Hematopoietic multipotent progenitor cell treated with erythropoietin and hydrocortisone succinate and interleukin-3 and kit ligand, for 17 days (in vitro differentiated cells): ENCODE results near the gene RAD9A.

Experiments used
- DNase-seq: peaks from one replicate; pipeline ENCODE4 v3.0.0-alpha.2; 2015; ENCODE audit warnings: low spot score

RAD9A gene

GRCh38 chr11:67428052-67429001 lies 36.5 kb downstream of the RAD9A start, which contains the start of gene RPS6KB2:
Gene RPS6KB2 (plus strand): TSS chr11:67428494. CDS start chr11:67428546, 52 bp downstream.
- DNase-seq = peak; percentile 99

- DNase-seq = peak; percentile 37
Observed at GRCh38 chr11:67429038-67429668, 37.4 kb downstream of the RAD9A start.

DNA sequence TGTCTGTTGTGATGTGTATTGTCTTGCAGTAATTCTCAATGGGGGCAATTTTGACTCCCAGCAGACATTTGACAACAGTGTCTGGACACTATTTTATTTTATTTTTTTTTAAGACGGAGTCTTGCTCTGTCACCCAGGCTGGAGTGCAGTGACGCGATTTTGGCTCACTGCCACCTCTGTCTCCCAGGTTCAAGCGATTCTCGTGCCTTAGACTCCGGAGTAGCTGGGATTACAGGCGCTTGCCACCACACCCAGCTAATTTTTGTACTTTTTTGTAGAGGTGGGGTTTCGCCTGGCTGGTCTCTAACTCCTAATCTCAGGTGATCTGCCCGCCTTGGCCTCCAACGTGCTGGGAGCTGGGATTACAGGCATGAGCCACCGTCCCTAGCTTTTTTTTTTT lies 37.9 kb downstream of the RAD9A start:
- DNase-seq = no peak

DNA sequence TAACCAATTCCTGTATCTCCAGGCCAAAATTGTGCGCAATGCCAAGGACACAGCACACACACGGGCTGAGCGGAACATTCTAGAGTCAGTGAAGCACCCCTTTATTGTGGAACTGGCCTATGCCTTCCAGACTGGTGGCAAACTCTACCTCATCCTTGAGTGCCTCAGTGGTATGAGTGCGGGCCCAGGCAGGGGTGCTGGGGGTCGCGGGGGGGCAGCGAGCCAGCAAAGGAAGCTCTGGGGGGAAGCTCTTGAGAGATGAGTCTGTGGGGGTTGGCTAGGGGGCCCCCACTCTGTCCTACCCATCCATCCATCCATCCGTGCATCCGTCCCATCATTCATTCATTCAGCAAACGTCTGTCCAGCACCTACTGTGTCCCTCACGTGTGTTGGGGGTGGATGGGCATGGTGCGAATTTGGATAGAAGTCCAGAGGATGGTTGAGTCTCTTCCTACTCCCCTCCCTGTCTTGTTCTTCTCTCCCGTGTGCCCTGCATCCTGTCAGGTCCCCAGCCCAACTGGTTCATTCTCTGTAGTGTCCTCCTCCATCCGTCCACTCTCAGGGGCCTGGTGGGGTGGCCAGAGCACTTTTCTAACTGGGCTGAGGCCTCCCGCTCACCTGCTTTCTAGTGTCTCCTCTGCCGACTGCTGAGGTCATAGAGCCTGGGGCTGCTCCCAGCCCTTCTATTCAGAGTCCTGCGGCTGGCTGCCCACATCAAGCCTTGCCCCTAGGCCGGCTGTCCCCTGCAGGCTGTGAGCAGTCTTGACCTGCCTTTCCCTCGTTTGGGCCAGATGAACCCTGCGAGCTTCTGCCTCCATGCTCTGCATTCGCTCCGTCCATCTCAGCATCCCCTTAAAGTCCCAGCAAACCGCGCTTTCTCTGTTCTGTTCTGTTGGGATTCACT lies 39.8 kb downstream of the RAD9A start:
- no peak for DNase-seq

- no peak for DNase-seq
Observed at GRCh38 chr11:67432655-67433349, 41.0 kb downstream of the RAD9A start.

DNA sequence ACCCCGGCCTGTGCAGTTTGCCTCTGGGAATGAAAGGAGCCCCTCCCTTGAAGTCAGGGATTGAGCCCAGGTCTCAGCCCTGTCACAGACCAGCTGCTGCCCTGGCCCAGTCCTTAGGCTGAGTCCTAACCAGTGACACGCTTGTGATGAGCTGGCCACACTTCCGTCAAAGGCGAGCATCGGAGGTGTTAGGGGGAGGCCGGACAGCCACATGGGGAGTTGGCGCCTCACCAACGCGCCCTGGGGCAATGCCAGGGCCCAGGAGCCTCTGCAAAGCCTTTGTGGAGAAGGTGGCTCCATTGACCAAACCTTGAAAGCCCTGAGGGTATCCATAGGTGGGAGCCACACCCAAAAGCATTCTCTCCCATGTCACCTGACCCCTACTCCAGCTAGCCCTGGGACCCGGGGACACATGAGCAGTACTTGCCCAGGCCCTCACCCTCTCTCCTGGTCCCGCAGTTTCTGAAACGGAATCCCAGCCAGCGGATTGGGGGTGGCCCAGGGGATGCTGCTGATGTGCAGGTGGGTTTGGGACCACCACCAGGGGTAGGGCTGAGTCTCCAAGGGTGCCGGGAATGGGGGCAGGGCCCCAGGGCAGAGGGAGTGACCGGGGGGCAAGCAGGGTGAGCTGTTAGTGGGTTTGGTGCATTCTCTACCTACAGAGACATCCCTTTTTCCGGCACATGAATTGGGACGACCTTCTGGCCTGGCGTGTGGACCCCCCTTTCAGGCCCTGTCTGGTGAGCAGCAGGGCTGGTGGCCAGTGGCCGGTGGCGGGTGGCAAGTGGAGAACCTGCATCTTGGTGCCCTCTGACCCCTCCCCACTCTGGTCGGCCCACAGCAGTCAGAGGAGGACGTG lies 42.0 kb downstream of the RAD9A start:
- no peak for DNase-seq

DNA sequence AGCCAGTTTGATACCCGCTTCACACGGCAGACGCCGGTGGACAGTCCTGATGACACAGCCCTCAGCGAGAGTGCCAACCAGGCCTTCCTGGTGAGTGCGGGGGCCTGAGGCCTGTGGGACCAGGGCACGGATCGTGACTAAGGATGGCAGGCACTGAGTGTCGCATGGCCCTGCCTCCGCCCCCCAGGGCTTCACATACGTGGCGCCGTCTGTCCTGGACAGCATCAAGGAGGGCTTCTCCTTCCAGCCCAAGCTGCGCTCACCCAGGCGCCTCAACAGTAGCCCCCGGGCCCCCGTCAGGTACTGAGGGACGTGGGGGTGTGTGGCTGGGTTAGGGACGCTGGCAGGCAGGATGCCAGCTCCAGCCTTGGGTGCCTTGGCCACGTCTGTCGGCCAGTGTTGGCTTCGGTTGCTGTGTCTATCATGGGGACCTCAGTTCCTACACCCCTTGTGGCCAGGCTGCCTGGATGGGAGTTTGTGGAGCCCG lies 42.7 kb downstream of the RAD9A start:
- DNase-seq = no peak

GRCh38 chr11:67435031-67435726 lies 43.4 kb downstream of the RAD9A start:
- DNase-seq = no peak

DNA sequence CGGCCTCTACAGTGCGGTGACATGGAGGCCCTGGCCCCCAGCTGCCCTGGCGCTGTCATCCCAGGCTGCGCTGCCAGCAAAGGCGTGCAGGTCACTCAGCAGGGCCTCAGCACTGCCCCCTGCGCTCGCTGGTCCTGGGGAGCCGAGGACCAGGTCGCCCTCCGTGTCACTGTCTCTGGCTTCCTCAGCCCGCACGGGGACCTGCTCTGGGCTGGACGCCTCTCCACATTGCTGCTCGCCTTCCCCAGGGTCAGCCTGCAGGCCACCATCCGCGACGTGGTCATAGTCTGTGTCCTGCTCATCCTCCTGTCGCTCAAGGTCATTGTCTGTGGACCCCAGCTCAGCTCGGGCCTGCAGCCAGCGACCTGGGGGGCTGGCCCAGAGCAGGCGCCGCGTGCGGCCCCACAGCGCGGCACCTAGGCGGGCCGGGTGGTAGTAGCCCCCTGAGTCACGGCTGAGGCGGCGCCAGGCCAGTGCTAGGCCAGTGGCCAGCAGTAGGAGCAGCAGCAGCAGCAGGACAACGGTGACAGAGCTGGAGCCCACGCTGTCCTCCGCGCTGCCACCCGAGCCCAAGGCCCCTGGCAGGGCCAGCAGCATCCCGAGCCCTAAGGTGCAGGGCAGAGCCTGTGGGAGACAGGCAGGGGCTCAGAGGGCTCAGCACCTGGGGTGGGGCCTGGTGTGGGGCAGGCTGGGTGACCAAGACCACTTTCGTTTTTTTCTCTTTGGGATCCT lies 44.1 kb downstream of the RAD9A start:
- DNase-seq = no peak

GRCh38 chr11:67436459-67437081 lies 44.8 kb downstream of the RAD9A start:
- no peak for DNase-seq

DNA sequence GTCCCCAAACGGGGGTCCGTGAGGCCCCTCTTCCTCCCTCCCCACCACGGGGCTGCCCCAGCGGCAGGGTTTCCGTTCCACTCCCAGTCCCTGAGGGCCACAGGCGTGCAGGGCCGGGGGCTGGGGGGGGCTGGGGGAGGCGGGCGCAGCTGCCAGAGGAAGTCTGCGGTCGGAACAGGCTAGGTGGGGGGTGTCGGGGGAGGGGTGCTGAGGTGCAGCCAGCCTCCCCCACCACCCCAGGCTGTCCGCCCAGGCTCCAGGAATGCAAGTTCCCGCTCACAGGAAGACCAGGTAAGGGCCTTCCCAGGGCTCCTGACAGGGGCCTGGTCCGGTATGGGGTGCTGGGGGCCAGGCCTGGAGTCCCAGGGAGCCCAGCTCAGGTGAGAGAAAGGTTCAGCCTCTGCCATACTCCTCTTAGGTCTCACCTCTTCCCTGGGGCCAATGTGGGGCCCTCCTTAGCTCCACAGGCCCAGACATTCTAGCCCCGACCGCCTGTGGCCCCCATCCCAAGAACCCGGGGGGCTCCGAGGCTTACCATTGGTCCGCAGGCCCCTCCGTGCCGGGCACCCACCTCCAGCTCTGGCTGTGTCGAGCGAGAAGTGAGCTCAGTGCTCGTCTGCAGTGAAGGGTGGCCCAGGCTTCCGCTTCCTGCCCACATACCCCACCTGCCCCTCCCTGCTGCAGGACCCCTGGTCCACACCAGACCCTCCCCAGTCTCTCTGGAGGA lies 45.5 kb downstream of the RAD9A start, which contains the start of gene PTPRCAP:
TSS of gene PTPRCAP (minus strand) at position 601 of the 727 bp plus-strand sequence. CDS start at position 538, 63 bp downstream.
- DNase-seq = no peak

GRCh38 chr11:67437809-67438157 lies 46.0 kb downstream of the RAD9A start:
- DNase-seq = no peak

DNA sequence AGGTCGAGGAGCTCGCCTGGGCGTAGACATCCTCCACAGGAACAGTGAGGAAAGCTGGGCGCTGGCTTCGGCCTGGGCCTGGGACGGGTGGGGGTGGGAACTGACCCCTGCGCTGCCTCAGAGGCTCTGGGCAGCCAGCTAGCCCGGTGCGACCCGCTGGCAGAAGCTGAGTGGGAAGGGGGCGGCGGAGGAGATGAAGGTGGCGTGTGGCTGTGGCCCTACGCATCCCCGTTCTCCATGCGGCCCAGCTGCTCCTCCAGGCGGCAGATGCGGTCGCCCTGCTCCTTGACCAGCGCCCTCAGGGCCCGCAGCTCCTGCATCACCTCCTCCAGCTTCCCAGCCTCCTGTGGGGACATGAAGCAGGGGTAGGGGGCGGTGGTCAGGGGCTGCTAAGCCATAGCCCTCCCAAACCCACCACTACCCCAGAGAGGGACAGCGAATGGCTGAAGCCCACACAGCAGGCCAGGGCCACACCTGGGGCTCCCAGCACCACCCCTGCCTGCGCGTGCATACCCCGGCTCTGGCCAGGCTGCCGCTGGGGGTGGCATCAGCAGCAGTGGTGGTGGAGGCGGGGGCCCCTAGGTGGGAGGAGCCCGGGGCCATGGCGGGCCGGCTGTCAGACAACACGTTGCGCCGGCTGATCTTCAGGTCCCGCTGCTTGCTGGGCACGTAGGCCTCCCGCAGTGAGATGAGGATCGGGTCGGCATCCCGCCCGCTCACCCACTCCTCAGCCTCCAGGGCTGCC lies 46.5 kb downstream of the RAD9A start:
- DNase-seq = no peak

DNA sequence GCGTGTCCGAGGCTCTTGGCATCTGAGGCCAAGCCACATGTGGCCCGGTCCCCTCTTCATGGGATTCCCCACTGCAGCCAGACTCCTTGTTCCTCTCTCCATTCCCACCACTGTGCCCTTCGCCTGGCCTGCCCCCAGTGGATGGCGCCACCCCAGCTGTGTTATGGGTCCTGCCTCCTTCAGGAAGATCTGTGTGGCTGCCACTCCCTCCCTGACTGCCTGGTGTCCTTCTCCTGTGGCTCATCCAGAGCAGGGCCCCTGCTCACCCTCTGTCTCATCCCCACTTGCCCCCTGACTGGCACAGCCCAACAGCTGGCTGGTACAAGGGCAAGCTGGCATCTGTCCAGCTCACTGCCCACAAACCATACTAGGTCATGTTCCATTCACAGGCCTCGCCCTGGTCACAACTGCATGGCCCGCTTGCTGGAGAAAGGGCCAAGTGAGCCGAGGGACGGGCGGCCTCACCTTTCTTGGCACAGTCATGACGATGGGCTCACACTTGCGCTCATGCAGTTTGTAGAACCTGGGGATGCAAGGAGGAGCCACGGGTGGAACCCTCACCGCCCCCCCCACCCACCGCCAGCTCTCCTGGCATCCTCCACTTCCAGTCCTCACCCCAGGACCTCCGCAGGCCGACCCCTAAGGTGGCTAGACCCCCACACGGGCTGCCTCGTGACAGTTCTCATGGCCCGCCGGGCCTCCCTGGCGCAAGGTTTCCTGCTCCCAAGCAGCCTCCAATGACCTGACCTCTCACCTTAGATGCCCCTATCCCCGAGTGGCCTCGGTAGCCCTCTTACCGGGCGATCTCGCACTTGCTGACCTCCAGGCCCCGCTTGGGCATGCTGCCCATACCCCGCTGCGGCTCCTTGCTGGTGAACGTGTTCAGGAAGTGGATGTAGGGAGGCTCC lies 47.8 kb downstream of the RAD9A start:
- peak; percentile 22 for DNase-seq

DNA sequence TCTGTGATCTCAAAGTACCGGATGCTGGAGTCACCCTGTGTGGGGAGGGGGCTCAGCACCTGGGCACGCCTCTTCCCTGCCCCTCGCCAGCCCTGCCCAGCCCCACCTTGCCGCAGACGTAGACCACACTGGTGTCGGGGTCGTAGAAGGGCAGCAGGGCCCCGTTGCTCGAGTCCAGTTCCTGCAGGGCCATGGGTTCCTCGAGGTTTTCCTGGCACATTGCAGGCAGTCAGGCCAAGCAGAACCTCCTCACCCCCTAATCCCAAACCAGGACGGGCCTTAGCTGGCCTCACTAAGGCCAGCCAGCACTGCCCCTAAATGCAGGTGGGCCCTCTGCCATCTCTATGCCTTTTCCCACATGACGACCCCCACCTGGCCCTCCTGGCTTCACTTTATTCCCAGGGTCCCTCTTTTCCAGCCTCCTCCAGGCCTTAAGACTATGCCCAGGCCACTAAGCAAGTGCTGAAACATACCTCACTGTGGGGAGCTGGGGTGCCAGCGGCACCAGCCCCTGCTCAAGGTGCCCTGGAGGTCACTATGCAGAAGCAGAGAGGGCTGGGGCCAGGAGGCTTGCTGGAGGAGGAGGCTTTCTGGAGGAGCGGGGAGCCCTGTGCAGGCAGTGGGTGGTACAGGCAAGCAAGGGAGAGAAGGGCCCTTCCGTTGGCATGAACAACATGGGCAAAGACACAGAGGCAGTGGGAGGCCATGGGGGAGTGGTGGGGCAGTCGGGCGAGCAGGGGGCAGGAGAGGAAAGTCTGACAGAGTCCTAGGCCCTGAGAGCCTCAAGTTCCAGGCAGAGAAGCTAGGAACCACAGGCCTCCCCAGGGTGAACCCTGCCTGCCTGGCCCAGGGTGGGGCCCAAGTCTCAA lies 48.7 kb downstream of the RAD9A start:
- no peak for DNase-seq
